CD14-positive monocyte (primary cell): ENCODE measurements around the gene C10orf143. TPM values are rescaled to one million over a fixed set of nuclear protein-coding genes. Genes with fewer than 3 reads are reported as not detected.
A peak's percentile ranks its signal among the peaks of the same experiment; 100 is the strongest.

Experiments used
- DNase-seq, 3 donors: peaks; one replicate each; pipeline ENCODE4 v3.0.0-alpha.2; 2011 to 2022
- H2AFZ ChIP-seq: 2 replicates; pipeline ENCODE4 v1.6.0; 2012; ENCODE audit warnings: mild to moderate bottlenecking, low read depth, low read length, inconsistent platforms; ENCODE audit not compliant: insufficient read depth, poor library complexity, severe bottlenecking
- H3K27ac ChIP-seq, 2 donors: 1 replicate in 1 of 2; 2 replicates in 1 of 2; pipeline ENCODE4 v1.5.1; 2012 to 2013; ENCODE audit warnings: low read length in 2 of 2, control low read depth in 1 of 2, inconsistent platforms in 1 of 2, low read depth in 1 of 2, mild to moderate bottlenecking in 1 of 2
- H3K27me3 ChIP-seq, 2 donors: one replicate each; pipeline versions ENCODE4 v1.6.0 to v1.6.1; 2011 to 2013; ENCODE audit warnings: low read length in 2 of 2; ENCODE audit not compliant: control insufficient read depth in 2 of 2, insufficient read depth in 2 of 2
- H3K36me3 ChIP-seq, 2 donors: replicated peaks in 1 of 2; 1 replicate in 1 of 2; 2 replicates in 1 of 2; pipeline versions ENCODE4 v1.5.1 to v1.6.1; 2012 to 2013; ENCODE audit warnings: low read length in 2 of 2, control low read depth in 1 of 2, inconsistent platforms in 1 of 2, mild to moderate bottlenecking in 1 of 2; ENCODE audit not compliant: insufficient read depth in 2 of 2, control insufficient read depth in 1 of 2
- H3K4me1 ChIP-seq, 2 donors: 1 replicate in 1 of 2; 2 replicates in 1 of 2; pipeline versions ENCODE4 v1.5.1 to v1.6.1; 2012 to 2013; ENCODE audit warnings: low read length in 2 of 2, control low read depth in 1 of 2, inconsistent platforms in 1 of 2, mild to moderate bottlenecking in 1 of 2, moderate library complexity in 1 of 2; ENCODE audit not compliant: insufficient read depth in 2 of 2, control insufficient read depth in 1 of 2
- H3K4me2 ChIP-seq: replicated peaks from 2 replicates; pipeline ENCODE3; 2012; ENCODE audit warnings: low read length, moderate library complexity, mild to moderate bottlenecking; ENCODE audit not compliant: poor library complexity, severe bottlenecking; ENCODE audit errors: extremely low read depth
- H3K4me3 ChIP-seq, 3 experiments: fragments of 200-600 bp in 1 of 3; sonication (generic) in 1 of 3; replicated peaks in 1 of 3; 1 replicate in 2 of 3; 2 replicates in 1 of 3; pipeline ENCODE4 v1.5.1; 2011 to 2013; ENCODE audit warnings: low read length in 3 of 3, mild to moderate bottlenecking in 3 of 3, control low read depth in 2 of 3, low read depth in 2 of 3, inconsistent platforms in 1 of 3, moderate library complexity in 1 of 3
- H3K79me2 ChIP-seq: 2 replicates; pipeline ENCODE4 v1.6.0; 2012; ENCODE audit warnings: mild to moderate bottlenecking, control low read depth, inconsistent platforms, low read length, moderate library complexity; ENCODE audit not compliant: insufficient read depth
- H3K9ac ChIP-seq: 2 replicates; pipeline ENCODE4 v1.6.0; 2017; ENCODE audit warnings: low read length, mild to moderate bottlenecking; ENCODE audit not compliant: insufficient read depth, poor library complexity, severe bottlenecking
- H3K9me3 ChIP-seq, 2 donors: replicated peaks in 1 of 2; 1 replicate in 1 of 2; 2 replicates in 1 of 2; pipeline versions ENCODE4 v1.5.1 to v1.6.1; 2012 to 2013; ENCODE audit warnings: low read length in 2 of 2, control low read depth in 1 of 2; ENCODE audit not compliant: control insufficient read depth in 1 of 2, insufficient read depth in 1 of 2
- H4K20me1 ChIP-seq: 2 replicates; pipeline ENCODE4 v1.6.0; 2012; ENCODE audit warnings: mild to moderate bottlenecking, low read length, control low read depth, moderate library complexity; ENCODE audit not compliant: insufficient read depth
- H3K27ac Mint-ChIP-seq, 7 donors: one replicate each; pipeline ENCODE4 v1.8.0; 2020; ENCODE audit warnings: mild to moderate bottlenecking in 7 of 7, mixed read lengths in 7 of 7, moderate library complexity in 6 of 7, inconsistent platforms in 2 of 7
- H3K27me3 Mint-ChIP-seq, 3 donors: one replicate each; pipeline ENCODE4 v1.8.0; 2021 to 2022; ENCODE audit warnings: low read depth in 3 of 3, mild to moderate bottlenecking in 3 of 3, mixed read lengths in 3 of 3, moderate library complexity in 3 of 3, inconsistent platforms in 1 of 3
- H3K36me3 Mint-ChIP-seq, 2 donors: one replicate each; pipeline ENCODE4 v1.8.0; 2020; ENCODE audit warnings: mixed read lengths in 2 of 2, inconsistent platforms in 1 of 2, mild to moderate bottlenecking in 1 of 2
- H3K4me1 Mint-ChIP-seq: one replicate; pipeline ENCODE4 v1.8.0; 2020; ENCODE audit warnings: mild to moderate bottlenecking, mixed read lengths
- H3K4me3 Mint-ChIP-seq, 2 donors: one replicate each; pipeline ENCODE4 v1.8.0; 2020; ENCODE audit warnings: mild to moderate bottlenecking in 2 of 2, mixed read lengths in 2 of 2, moderate library complexity in 1 of 2
- H3K9me3 Mint-ChIP-seq, 7 donors: one replicate each; pipeline ENCODE4 v1.8.0; 2020 to 2022; ENCODE audit warnings: mixed read lengths in 7 of 7, mild to moderate bottlenecking in 6 of 7, moderate library complexity in 6 of 7, inconsistent platforms in 2 of 7
- WGBS: methylation state at CpG from one replicate; pipeline ENCODE4 v1.1.5; 2013; ENCODE audit warnings: missing lambda C conversion rate; ENCODE audit not compliant: insufficient coverage; 5-methylcytosine and 5-hydroxymethylcytosine counted together
- intact Hi-C, 2 donors: fragments of 100-400 bp; cut with micrococcal nuclease; formaldehyde crosslinking; loops; one replicate each; pipeline versions ENCODE4 v1.15.0 to v1.15.1; 2023
- polyA plus RNA-seq, 3 donors: library from polyadenylated mRNA; depleted of rRNA in 1 of 3; unstranded in 2 of 3; stranded (reverse) in 1 of 3; fragments of 300-500 nt in 2 of 3; fragments of >200 nt in 1 of 3; fragmentation: Illumina TruSeq in 2 of 3; gene quantifications; 1 replicate in 2 of 3; 2 replicates in 1 of 3; pipeline ENCODE4 v1.2.3, GENCODE V29; 2012 to 2021
- TF ChIP-seq, protein P1 (sequence below): fragments of 200-600 bp; IDR thresholded peaks from one replicate; pipeline ENCODE4 v1.8.0; 2022; ENCODE audit warnings: antibody characterized with exemption, mild to moderate bottlenecking

Gene C10orf143
- polyA plus RNA-seq, 3 donors = 3.6 to 11.6 (median 8.0) TPM

DNA sequence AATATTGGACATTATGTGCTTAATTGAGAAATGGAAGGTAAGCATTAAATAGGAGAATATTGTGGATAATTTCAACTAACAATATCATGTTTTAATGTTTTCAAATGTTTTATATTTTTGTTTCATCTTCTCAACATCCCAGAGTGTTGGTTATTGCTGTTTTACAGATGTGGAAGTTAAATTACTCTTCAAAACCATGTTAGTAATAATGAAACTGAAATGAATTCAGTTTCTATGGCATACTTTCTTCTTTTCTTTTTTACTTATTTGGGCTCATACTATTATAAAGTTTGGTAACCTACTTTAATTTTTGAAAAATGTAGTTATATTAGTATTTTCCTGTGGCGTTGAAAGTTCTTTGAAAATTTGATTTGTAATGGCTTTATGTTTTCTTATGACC lies 29.8 kb upstream of the C10orf143 start:
- H3K27me3 ChIP-seq = no peaks in the 10 kb centered on the region
- H3K4me2 ChIP-seq = no peak overlapping the region
- Mint-ChIP-seq H3K4me3 (no peak overlapping the region), H3K27me3 (peaks cover under 1 to 3% (median 2%) of the 10 kb centered on the region in 3 donors), H3K4me1 (peaks cover 51% of the 10 kb centered on the region), H3K9me3 (peaks cover 0 to 2% (median 0%) of the 10 kb centered on the region in 7 donors), H3K27ac (peak overlapping the region in 1 of 7 donors; percentile 63), H3K36me3 (peaks cover 19 to 39% of the 10 kb centered on the region in 2 donors)
- H4K20me1 ChIP-seq = peaks cover 72% of the 10 kb centered on the region
- intact Hi-C loops = no loop called here
- H3K4me1 ChIP-seq = peaks cover 18 to 40% of the 10 kb centered on the region in 2 donors
- peaks cover 80% of the 10 kb centered on the region for H3K79me2 ChIP-seq
- TF ChIP-seq, protein P1, sequence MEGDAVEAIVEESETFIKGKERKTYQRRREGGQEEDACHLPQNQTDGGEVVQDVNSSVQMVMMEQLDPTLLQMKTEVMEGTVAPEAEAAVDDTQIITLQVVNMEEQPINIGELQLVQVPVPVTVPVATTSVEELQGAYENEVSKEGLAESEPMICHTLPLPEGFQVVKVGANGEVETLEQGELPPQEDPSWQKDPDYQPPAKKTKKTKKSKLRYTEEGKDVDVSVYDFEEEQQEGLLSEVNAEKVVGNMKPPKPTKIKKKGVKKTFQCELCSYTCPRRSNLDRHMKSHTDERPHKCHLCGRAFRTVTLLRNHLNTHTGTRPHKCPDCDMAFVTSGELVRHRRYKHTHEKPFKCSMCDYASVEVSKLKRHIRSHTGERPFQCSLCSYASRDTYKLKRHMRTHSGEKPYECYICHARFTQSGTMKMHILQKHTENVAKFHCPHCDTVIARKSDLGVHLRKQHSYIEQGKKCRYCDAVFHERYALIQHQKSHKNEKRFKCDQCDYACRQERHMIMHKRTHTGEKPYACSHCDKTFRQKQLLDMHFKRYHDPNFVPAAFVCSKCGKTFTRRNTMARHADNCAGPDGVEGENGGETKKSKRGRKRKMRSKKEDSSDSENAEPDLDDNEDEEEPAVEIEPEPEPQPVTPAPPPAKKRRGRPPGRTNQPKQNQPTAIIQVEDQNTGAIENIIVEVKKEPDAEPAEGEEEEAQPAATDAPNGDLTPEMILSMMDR = no peak
- H2AFZ ChIP-seq = no peak overlapping the region
- no peak for DNase-seq
- H3K36me3 ChIP-seq = peaks cover 0 to 27% of the 10 kb centered on the region in 2 donors
- H3K4me3 ChIP-seq = no peak overlapping the region
- H3K9ac ChIP-seq = no peak overlapping the region
- no peaks in the 10 kb centered on the region for H3K9me3 ChIP-seq
- H3K27ac ChIP-seq = peak overlapping the region in 1 of 2 donors; percentile 29
- WGBS = no CpG with 5 or more reads among the region's 1 CpG

DNA sequence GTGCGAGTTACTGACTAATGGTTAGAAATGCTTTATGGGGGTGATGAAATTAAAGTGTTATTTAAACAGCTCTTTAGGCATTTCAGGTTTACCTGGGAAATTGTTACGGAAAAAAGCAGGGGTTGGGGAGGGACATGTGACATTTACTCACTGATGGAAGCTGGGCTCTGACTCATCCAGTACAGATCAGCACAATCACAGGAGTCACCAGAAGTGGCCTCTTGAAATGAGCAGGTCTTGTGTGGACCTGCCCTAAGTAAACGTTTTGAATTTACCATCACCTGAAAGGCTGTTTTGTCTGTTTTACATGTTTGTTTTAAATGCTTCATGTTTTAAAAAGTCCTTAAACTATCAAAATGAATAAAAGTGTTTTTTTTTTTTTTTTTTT lies 27.8 kb upstream of the C10orf143 start:
- peak overlapping the region in 1 of 2 donors; percentile 3 for H3K27ac ChIP-seq
- H3K9me3 Mint-ChIP-seq = peaks cover 0 to 2% (median 0%) of the 10 kb centered on the region in 7 donors
- WGBS = 80% methylated on average over 2 of the region's 3 CpGs
- H3K4me1 Mint-ChIP-seq = peaks cover 53% of the 10 kb centered on the region
- peaks cover 3 to 11% (median 8%) of the 10 kb centered on the region in 3 donors for H3K27me3 Mint-ChIP-seq
- H3K36me3 Mint-ChIP-seq = peaks cover 16 to 33% of the 10 kb centered on the region in 2 donors
- H3K36me3 ChIP-seq = peaks cover 0 to 18% of the 10 kb centered on the region in 2 donors
- no peaks in the 10 kb centered on the region for H3K9me3 ChIP-seq
- H3K4me3 Mint-ChIP-seq = peak overlapping the region in 1 of 2 donors; percentile 0
- H3K4me1 ChIP-seq = peaks cover 19 to 41% of the 10 kb centered on the region in 2 donors
- no peak overlapping the region for H3K4me3 ChIP-seq
- H3K9ac ChIP-seq = no peak overlapping the region
- no peak overlapping the region for H3K4me2 ChIP-seq
- H3K79me2 ChIP-seq = peaks cover 70% of the 10 kb centered on the region
- H3K27me3 ChIP-seq = no peaks in the 10 kb centered on the region
- peak; percentile 6 to 65 (median 8) for DNase-seq
- H2AFZ ChIP-seq = no peak overlapping the region
- TF ChIP-seq, protein P1 = no peak
- peak overlapping the region in 2 of 7 donors; percentile 1 to 19 for H3K27ac Mint-ChIP-seq
- intact Hi-C loops = loop anchor here in 1 of 2 donors (10.0 kb wide), 1 partner anchor 674 kb away; the partner anchor contains the start of gene MGMT
- H4K20me1 ChIP-seq = peaks cover 67% of the 10 kb centered on the region
